ENCODE measurements around the gene PANX1. TPM values are rescaled to one million over a fixed set of nuclear protein-coding genes. Genes with fewer than 3 reads are reported as not detected.

Gene PANX1
- total RNA-seq, 1 experiment from 2014 or later: 21.9 TPM

- H4K20me1 ChIP-seq (ENCODE audit: insufficient read depth): no peaks in the 10 kb centered on the region; the same call in 1 of the 2 replicates
- no peaks in the 10 kb centered on the region for H3K36me3 ChIP-seq (ENCODE audit: control insufficient read depth in 1 of 2, insufficient read depth in 2 of 2, low read length in 2 of 2)
- no peaks in the 10 kb centered on the region for H3K9me3 ChIP-seq (ENCODE audit: control insufficient read depth in 1 of 2, insufficient read depth in 1 of 2, low read depth in 1 of 2, low read length in 2 of 2)
- CTCF ChIA-PET: no interaction called here
- no peak overlapping the region for H2AFZ ChIP-seq (ENCODE audit: low read depth, low read length, poor library complexity, severe bottlenecking)
- H3K27me3 ChIP-seq (ENCODE audit: insufficient read depth, low read length): no peaks in the 10 kb centered on the region
- H3K9me2 ChIP-seq (ENCODE audit: insufficient read depth): no peaks in the 10 kb centered on the region
- H3K4me1 ChIP-seq (ENCODE audit: control insufficient read depth in 1 of 2, insufficient read depth in 2 of 2, low read length in 2 of 2): peaks cover 0 to 15% of the 10 kb centered on the region in 2 experiments; a peak in 3 of 4 replicates
- POLR2A ChIA-PET: interaction anchor here (1.2 kb wide), 1 partner anchor 16 kb away, joined by 5 read pairs; the partner anchor contains the start of gene PANX1
- H3K4me2 ChIP-seq (ENCODE audit: low read length): no peak overlapping the region
- no peak overlapping the region for H3K27ac ChIP-seq (ENCODE audit: low read depth, low read length)
- no peak overlapping the region for H3K4me3 ChIP-seq (replicated peaks in 1 of 2; ENCODE audit: low read depth in 1 of 2, low read length in 2 of 2)
- no peak overlapping the region for H3K9ac ChIP-seq (ENCODE audit: low read length)
- DNase-seq (ENCODE audit: low read depth, low spot score) (no peak), ATAC-seq (no peak)
- intact Hi-C loops (cut with micrococcal nuclease): no loop called here
- BruUV-seq (replicated peaks): no TSS peak
- H3K79me2 ChIP-seq (ENCODE audit: insufficient read depth, low read length): peaks cover 94% of the 10 kb centered on the region
- no peak for TF ChIP-seq POLR2A (IDR thresholded peaks at IDR 0.05; ENCODE audit: borderline replicate concordance, extremely low read depth, insufficient read depth, insufficient read length)
- TF ChIP-seq RAD21 (IDR thresholded peaks at IDR 0.05; ENCODE audit: low read depth): no peak
- TF ChIP-seq EZH2phosphoT487 (IDR thresholded peaks at IDR 0.05; ENCODE audit: borderline replicate concordance): no peak
- TF ChIP-seq ATF3 (IDR thresholded peaks at IDR 0.05): no peak
- no peak for TF ChIP-seq TCF7L2 (IDR thresholded peaks at IDR 0.05; ENCODE audit: borderline replicate concordance, extremely low read depth, insufficient read depth, insufficient read length)
- TF ChIP-seq CTCF (IDR thresholded peaks at IDR 0.05 in 2 of 3, conservative IDR thresholded peaks at IDR 0.05 in 1 of 3; ENCODE audit: borderline replicate concordance in 1 of 3, insufficient read depth in 1 of 3, low read depth in 2 of 3, low read length in 2 of 3): no peak
- no peak for TF ChIP-seq REST (IDR thresholded peaks at IDR 0.05; ENCODE audit: low read depth)
- no peak for TF ChIP-seq MAX (IDR thresholded peaks at IDR 0.05)
- TF ChIP-seq SIN3A (IDR thresholded peaks at IDR 0.05; ENCODE audit: low read depth): no peak
- RAD21 ChIA-PET (ENCODE audit: low non-redundant PET in 1 of 2, low total read pairs in 2 of 2, uncharacterized antibody in 2 of 2, unreplicated experiment in 2 of 2): no interaction called here
These were observed 16.0 kb downstream of the PANX1 start for GRCh38 chr11:94144664-94145063.

All from HCT116 (cell line).